ENCODE data around the gene USP36.

The USP36 gene

GRCh38 chr17:78787444-78787843, 53.2 kb downstream of the USP36 start:
- DNase-seq (ENCODE audit: low read depth) = peak; percentile 80
- TF ChIP-seq CTCF (IDR thresholded peaks at IDR 0.05; ENCODE audit: insufficient read depth, low read depth, low read length, missing control alignments) = peak; percentile 13
- no peak overlapping the region for H3K4me3 ChIP-seq (ENCODE audit: low read length)

GRCh38 chr17:78785663-78786057, 55.0 kb downstream of the USP36 start:
- H3K4me3 ChIP-seq (ENCODE audit: low read length) = no peak overlapping the region
- TF ChIP-seq CTCF (IDR thresholded peaks at IDR 0.05; ENCODE audit: insufficient read depth, low read depth, low read length, missing control alignments) = no peak

GRCh38 chr17:78785011-78785662, 55.5 kb downstream of the USP36 start:
- no peak for TF ChIP-seq CTCF (IDR thresholded peaks at IDR 0.05; ENCODE audit: insufficient read depth, low read depth, low read length, missing control alignments)
- DNase-seq (ENCODE audit: low read depth) = no peak
- no peak overlapping the region for H3K4me3 ChIP-seq (ENCODE audit: low read length)

More at GRCh38 chr17:78785663-78786057, 55.0 kb downstream of the USP36 start:
- DNase-seq (ENCODE audit: low read depth) = no peak

- TF ChIP-seq CTCF (IDR thresholded peaks at IDR 0.05; ENCODE audit: insufficient read depth, low read depth, low read length, missing control alignments) = no peak
- H3K4me3 ChIP-seq (ENCODE audit: low read length) = no peak overlapping the region
- DNase-seq (ENCODE audit: low read depth) = no peak
These were observed 56.3 kb downstream of the USP36 start for GRCh38 chr17:78784352-78784751.

GRCh38 chr17:78783711-78784324, 56.8 kb downstream of the USP36 start:
- DNase-seq (ENCODE audit: low read depth) = no peak
- no peak overlapping the region for H3K4me3 ChIP-seq (ENCODE audit: low read length)
- TF ChIP-seq CTCF (IDR thresholded peaks at IDR 0.05; ENCODE audit: insufficient read depth, low read depth, low read length, missing control alignments) = no peak

GRCh38 chr17:78781893-78782304, 58.7 kb downstream of the USP36 start, which contains the start of gene CYTH1:
TSS of gene CYTH1 (minus strand) at chr17:78782273. CDS start at chr17:78782223, 50 bp downstream.
- H3K4me3 ChIP-seq (ENCODE audit: low read length) = peak within 1 kb of the TSS; percentile 70
- DNase-seq (ENCODE audit: low read depth) = no peak
- no peak for TF ChIP-seq CTCF (IDR thresholded peaks at IDR 0.05; ENCODE audit: insufficient read depth, low read depth, low read length, missing control alignments)
